Liver (tissue), 9 donors: ENCODE measurements around the gene POLR3A. TPM values are rescaled to one million over a fixed set of nuclear protein-coding genes. Genes with fewer than 3 reads are reported as not detected.
A peak's percentile ranks its signal among the peaks of the same experiment; 100 is the strongest.

ENCODE experiments used
- DNase-seq: peaks from one replicate; pipeline ENCODE4 v3.0.0-alpha.2; 2017; ENCODE audit warnings: low spot score
- H3K27ac ChIP-seq, 2 donors: one replicate each; pipeline ENCODE4 v1.7.0; 2013; ENCODE audit warnings: inconsistent platforms in 2 of 2, low read length in 2 of 2, control low read depth in 1 of 2, low read depth in 1 of 2, mild to moderate bottlenecking in 1 of 2
- H3K27me3 ChIP-seq, 4 donors: one replicate each; pipeline versions ENCODE4 v1.6.1 to v1.7.0; 2013; ENCODE audit warnings: low read length in 3 of 4, inconsistent platforms in 1 of 4, mild to moderate bottlenecking in 1 of 4, moderate library complexity in 1 of 4; ENCODE audit not compliant: control insufficient read depth in 4 of 4, insufficient read depth in 4 of 4
- H3K36me3 ChIP-seq, 4 donors: one replicate each; pipeline versions ENCODE4 v1.6.1 to v1.7.0; 2013; ENCODE audit warnings: low read length in 3 of 4, mild to moderate bottlenecking in 3 of 4, low read depth in 1 of 4, moderate library complexity in 1 of 4; ENCODE audit not compliant: control insufficient read depth in 4 of 4, insufficient read depth in 3 of 4
- H3K4me1 ChIP-seq, 4 donors: one replicate each; pipeline versions ENCODE4 v1.6.1 to v1.7.0; 2013; ENCODE audit warnings: low read length in 3 of 4, mild to moderate bottlenecking in 3 of 4, moderate library complexity in 1 of 4; ENCODE audit not compliant: control insufficient read depth in 4 of 4, insufficient read depth in 4 of 4
- H3K4me3 ChIP-seq, 3 donors: one replicate each; pipeline versions ENCODE4 v1.6.1 to v1.7.0; 2013; ENCODE audit warnings: low read length in 3 of 3, control low read depth in 1 of 3, low read depth in 1 of 3, mild to moderate bottlenecking in 1 of 3
- H3K9ac ChIP-seq, 2 donors: one replicate each; pipeline ENCODE4 v1.7.0; 2013; ENCODE audit warnings: low read length in 2 of 2, mild to moderate bottlenecking in 2 of 2, moderate library complexity in 2 of 2, control low read depth in 1 of 2, low read depth in 1 of 2
- H3K9me3 ChIP-seq, 4 donors: one replicate each; pipeline versions ENCODE4 v1.6.1 to v1.7.0; 2013; ENCODE audit warnings: low read length in 3 of 4; ENCODE audit not compliant: control insufficient read depth in 4 of 4
- ATF3 ChIP-seq: IDR thresholded peaks from 2 replicates; pipeline ENCODE4 v1.6.1; 2016; ENCODE audit warnings: antibody characterized with exemption
- CTCF ChIP-seq: fragments of 150-350 bp; IDR thresholded peaks from 2 replicates; pipeline ENCODE4 v1.5.1; 2017; ENCODE audit warnings: improper control_type of control experiment, low read depth, low read length; ENCODE audit not compliant: missing input control
- EGR1 ChIP-seq, 2 donors: IDR thresholded peaks; 2 replicates each; pipeline ENCODE4 v1.6.1; 2016 to 2018; ENCODE audit warnings: antibody characterized with exemption in 2 of 2, low read depth in 2 of 2
- FOXA1 ChIP-seq: IDR thresholded peaks from 2 replicates; pipeline ENCODE4 v1.6.1; 2016; ENCODE audit warnings: antibody characterized with exemption
- FOXA2 ChIP-seq: IDR thresholded peaks from 2 replicates; pipeline ENCODE4 v1.6.1; 2016; ENCODE audit warnings: antibody characterized with exemption
- GABPA ChIP-seq, 2 donors: IDR thresholded peaks in 1 of 2; conservative IDR thresholded peaks in 1 of 2; 2 replicates each; pipeline ENCODE4 v1.6.1; 2016; ENCODE audit warnings: antibody characterized with exemption in 2 of 2, mild to moderate bottlenecking in 1 of 2, moderate library complexity in 1 of 2
- HNF4A ChIP-seq, 2 donors: conservative IDR thresholded peaks; 2 replicates each; pipeline ENCODE4 v1.6.1; 2016; ENCODE audit warnings: antibody characterized with exemption in 2 of 2, mild to moderate bottlenecking in 2 of 2
- HNF4G ChIP-seq: IDR thresholded peaks from 2 replicates; pipeline ENCODE4 v1.6.1; 2016; ENCODE audit warnings: antibody characterized with exemption
- JUND ChIP-seq, 2 donors: IDR thresholded peaks; 2 replicates each; pipeline ENCODE4 v1.6.1; 2016; ENCODE audit warnings: antibody characterized with exemption in 2 of 2
- MAX ChIP-seq: IDR thresholded peaks from 2 replicates; pipeline ENCODE4 v1.6.1; 2016; ENCODE audit warnings: antibody characterized with exemption
- NR2F2 ChIP-seq: IDR thresholded peaks from 2 replicates; pipeline ENCODE4 v1.6.1; 2016; ENCODE audit warnings: antibody characterized with exemption
- RAD21 ChIP-seq, 2 donors: IDR thresholded peaks; 2 replicates each; pipeline ENCODE4 v1.6.1; 2016; ENCODE audit warnings: antibody characterized with exemption in 2 of 2, mild to moderate bottlenecking in 2 of 2
- REST ChIP-seq: IDR thresholded peaks from 2 replicates; pipeline ENCODE4 v1.6.1; 2016; ENCODE audit warnings: antibody characterized with exemption, mild to moderate bottlenecking
- RXRA ChIP-seq, 2 donors: IDR thresholded peaks; 2 replicates each; pipeline ENCODE4 v1.6.1; 2017 to 2018; ENCODE audit warnings: antibody characterized with exemption in 2 of 2, mild to moderate bottlenecking in 1 of 2
- SP1 ChIP-seq: IDR thresholded peaks from 2 replicates; pipeline ENCODE4 v1.6.1; 2018; ENCODE audit warnings: antibody characterized with exemption, mild to moderate bottlenecking
- TAF1 ChIP-seq: conservative IDR thresholded peaks from 2 replicates; pipeline ENCODE4 v1.6.1; 2016; ENCODE audit warnings: antibody characterized with exemption, mild to moderate bottlenecking
- YY1 ChIP-seq: IDR thresholded peaks from 2 replicates; pipeline ENCODE4 v1.6.1; 2016; ENCODE audit warnings: antibody characterized with exemption, mild to moderate bottlenecking
- ZBTB33 ChIP-seq: IDR thresholded peaks from 2 replicates; pipeline ENCODE4 v1.6.1; 2016; ENCODE audit warnings: antibody characterized with exemption
- WGBS: extraction: QIAGEN DNeasy Blood & Tissue Kit; methylation state at CpG from one replicate; pipeline ENCODE4 v1.1.7; 2013; 5-methylcytosine and 5-hydroxymethylcytosine counted together
- polyA plus RNA-seq, 2 donors: library from polyadenylated mRNA; stranded (reverse) in 1 of 2; unstranded in 1 of 2; fragments of 200-250 nt in 1 of 2; fragments of >200 nt in 1 of 2; fragmentation: Nextera tagmentation in 1 of 2; extraction: Ambion mirVana in 1 of 2; gene quantifications; one replicate each; pipeline versions ENCODE4 v1.2.1 to v1.2.3, GENCODE V29; 2013 to 2015
- total RNA-seq, 2 donors: library from RNA; depleted of rRNA; stranded (reverse); fragments of >200 nt; gene quantifications; one replicate each; pipeline ENCODE4 v1.2.3, GENCODE V29; 2014
- donor health status: healthy.
- donor health status: healthy.
- donor health status: healthy.
- donor health status: healthy.
- donor health status: healthy.

Gene POLR3A
- total and polyA plus RNA-seq, 4 donors: 3.2 to 9.6 (median 5.5) TPM

GRCh38 chr10:78033637-78034470, 4.5 kb upstream of the POLR3A start, which contains the start of gene RPS24:
RPS24 (plus strand) TSS chr10:78033863; CDS start chr10:78033902, 39 bp downstream.
- DNase-seq: peak; percentile 93
- H3K36me3 ChIP-seq: peaks cover 12 to 34% (median 32%) of the 10 kb centered on the region in 4 donors
- no peaks in the 10 kb centered on the region for H3K27me3 ChIP-seq
- peak within 1 kb of the TSS; percentile 73 to 96 for H3K9ac ChIP-seq
- TF ChIP-seq RAD21 (IDR thresholded peaks at IDR 0.05) (peak; percentile 18 to 23), FOXA1 (no peak), YY1 (peak; percentile 93), NR2F2 (no peak), REST (peak; percentile 95), ZBTB33 (peak; percentile 62), HNF4A (conservative IDR thresholded peaks at IDR 0.05) (no peak), CTCF (peak; percentile 3), MAX (peak; percentile 91), ATF3 (no peak), HNF4G (no peak), JUND (IDR thresholded peaks at IDR 0.05) (no peak), EGR1 (IDR thresholded peaks at IDR 0.05; ENCODE audit: low read depth in 2 of 2) (peak; percentile 84 to 96), SP1 (peak; percentile 86), RXRA (IDR thresholded peaks at IDR 0.05) (no peak), GABPA (IDR thresholded peaks at IDR 0.05 in 1 of 2, conservative IDR thresholded peaks at IDR 0.05 in 1 of 2) (peak in 1 of 2 donors; percentile 73), TAF1 (peak; percentile 98), FOXA2 (no peak)
- peak within 1 kb of the TSS; percentile 72 to 98 (median 98) for H3K4me3 ChIP-seq
- under 1% methylated on average over 55 of the region's 55 CpGs for WGBS
- peaks cover 0 to 19% (median 8%) of the 10 kb centered on the region in 4 donors for H3K4me1 ChIP-seq
- no peaks in the 10 kb centered on the region for H3K9me3 ChIP-seq
- H3K27ac ChIP-seq: peak within 1 kb of the TSS; percentile 51 to 66
